Neural cell (in vitro differentiated cells): ENCODE measurements around the gene GPAM. TPM values are rescaled to one million over a fixed set of nuclear protein-coding genes. Genes with fewer than 3 reads are reported as not detected.

ENCODE experiments used
- H2AFZ ChIP-seq: fragments of 200-600, 300-800 bp; sonication (generic), shearing (Covaris generic); 2 replicates; pipeline ENCODE4 v1.6.0; 2014; ENCODE audit warnings: low read depth, mild to moderate bottlenecking, antibody characterized with exemption, low read length, moderate library complexity
- H3F3A ChIP-seq: fragments of 200-600 bp; shearing (Covaris generic); 2 replicates; pipeline ENCODE4 v1.6.1; 2016; ENCODE audit warnings: mild to moderate bottlenecking, moderate library complexity, mixed read lengths, antibody characterized with exemption, low read length; ENCODE audit not compliant: insufficient read depth, poor library complexity, severe bottlenecking
- H3K27ac ChIP-seq: fragments of 200-600, 300-800 bp; sonication (generic), shearing (Covaris generic); 2 replicates; pipeline ENCODE4 v1.5.1; 2014; ENCODE audit warnings: mild to moderate bottlenecking, low read length, moderate library complexity
- H3K27me3 ChIP-seq: fragments of 300-800, 200-600 bp; sonication (generic), shearing (Covaris generic); 2 replicates; pipeline ENCODE4 v1.6.0; 2014; ENCODE audit warnings: mild to moderate bottlenecking, low read depth, low read length, moderate library complexity; ENCODE audit not compliant: insufficient read depth
- H3K36me3 ChIP-seq: fragments of 300-800, 200-600 bp; sonication (generic), shearing (Covaris generic); 2 replicates; pipeline ENCODE4 v1.5.1; 2014; ENCODE audit warnings: mild to moderate bottlenecking, antibody characterized with exemption, low read length, moderate library complexity; ENCODE audit not compliant: insufficient read depth
- H3K4me2 ChIP-seq: fragments of 300-800, 200-600 bp; sonication (generic), shearing (Covaris generic); 2 replicates; pipeline ENCODE4 v1.6.0; 2014; ENCODE audit warnings: mild to moderate bottlenecking, low read length
- H3K4me3 ChIP-seq: fragments of 300-800, 200-600 bp; sonication (generic), shearing (Covaris generic); 2 replicates; pipeline ENCODE4 v1.5.1; 2014; ENCODE audit warnings: mild to moderate bottlenecking, low read length, moderate library complexity
- H3K79me2 ChIP-seq: fragments of 200-600 bp; shearing (Covaris generic); replicated peaks from 2 replicates; pipeline ENCODE4 v1.6.0; 2014; ENCODE audit warnings: mild to moderate bottlenecking, low read length, moderate library complexity; ENCODE audit not compliant: insufficient read depth
- H3K9ac ChIP-seq: fragments of 300-800, 200-600 bp; sonication (generic), shearing (Covaris generic); 2 replicates; pipeline ENCODE4 v1.6.1; 2016; ENCODE audit warnings: mild to moderate bottlenecking, low read length, mixed read lengths
- H3K9me2 ChIP-seq: fragments of 200-600 bp; shearing (Covaris generic); 2 replicates; pipeline ENCODE4 v1.6.1; 2016; ENCODE audit warnings: mild to moderate bottlenecking, low read length, mixed read lengths; ENCODE audit not compliant: insufficient read depth
- H3K9me3 ChIP-seq: fragments of 200-600, 300-800 bp; sonication (generic), shearing (Covaris generic); 2 replicates; pipeline ENCODE4 v1.6.1; 2016; ENCODE audit warnings: mild to moderate bottlenecking, mixed run types, low read length, moderate library complexity, mixed read lengths
- H4K20me1 ChIP-seq: fragments of 200-600 bp; shearing (Covaris generic); 2 replicates; pipeline ENCODE4 v1.6.1; 2016; ENCODE audit warnings: mild to moderate bottlenecking, mixed run types; ENCODE audit not compliant: insufficient read depth
- EP300 ChIP-seq: fragments of 450-650 bp; conservative IDR thresholded peaks from 2 replicates; pipeline ENCODE4 v1.6.1; 2014; ENCODE audit warnings: antibody characterized with exemption, mild to moderate bottlenecking, moderate library complexity; ENCODE audit not compliant: poor library complexity, severe bottlenecking
- EZH2 ChIP-seq: fragments of 200-600, 300-800 bp; shearing (Covaris generic), sonication (generic); IDR thresholded peaks from 2 replicates; pipeline ENCODE4 v1.6.1; 2014; ENCODE audit warnings: antibody characterized with exemption, low read length, borderline replicate concordance, mild to moderate bottlenecking; ENCODE audit not compliant: insufficient read depth, poor library complexity, severe bottlenecking
- MXI1 ChIP-seq: fragments of 450-650 bp; conservative IDR thresholded peaks from 2 replicates; pipeline ENCODE4 v1.6.1; 2014; ENCODE audit warnings: antibody characterized with exemption, mild to moderate bottlenecking; ENCODE audit not compliant: poor library complexity, severe bottlenecking
- POLR2AphosphoS5 ChIP-seq: IDR thresholded peaks from 2 replicates; pipeline ENCODE4 v1.6.1; 2012
- RAD21 ChIP-seq: fragments of 450-650 bp; conservative IDR thresholded peaks from 2 replicates; pipeline ENCODE4 v1.6.1; 2014; ENCODE audit warnings: antibody characterized with exemption, mild to moderate bottlenecking, moderate library complexity
- REST ChIP-seq: IDR thresholded peaks from 2 replicates; pipeline ENCODE4 v1.6.1; 2012; ENCODE audit warnings: borderline replicate concordance
- SMC3 ChIP-seq: fragments of 450-650 bp; conservative IDR thresholded peaks from 2 replicates; pipeline ENCODE4 v1.6.1; 2014; ENCODE audit warnings: antibody characterized with exemption, mild to moderate bottlenecking, moderate library complexity; ENCODE audit not compliant: poor library complexity
- TAF1 ChIP-seq: IDR thresholded peaks from 2 replicates; pipeline ENCODE4 v1.6.1; 2012; ENCODE audit warnings: low read depth
- polyA plus RNA-seq: library from polyadenylated mRNA; depleted of rRNA; stranded (reverse); fragments of >200 nt; gene quantifications from 2 replicates; pipeline ENCODE4 v1.2.3, GENCODE V29; 2014

GPAM gene
- polyA plus RNA-seq, 1 donor from 2014 or later, result 17.3 TPM

- Histone ChIP-seq H3K27me3 (no peaks in the 10 kb centered on the region), H3K79me2 (no peaks in the 10 kb centered on the region), H3K27ac (no peak overlapping the region), H3K9me2 (no peaks in the 10 kb centered on the region), H2AFZ (no peak overlapping the region), H3K36me3 (no peaks in the 10 kb centered on the region), H3K9ac (no peak overlapping the region), H3F3A (no peaks in the 10 kb centered on the region), H3K9me3 (no peaks in the 10 kb centered on the region), H3K4me3 (no peak overlapping the region), H4K20me1 (no peaks in the 10 kb centered on the region), H3K4me2 (no peak overlapping the region)
- no peak for TF ChIP-seq RAD21
- no peak for TF ChIP-seq TAF1
- no peak for TF ChIP-seq POLR2AphosphoS5
- TF ChIP-seq EP300, result no peak
- TF ChIP-seq EZH2, result no peak
- TF ChIP-seq SMC3, result no peak
- TF ChIP-seq REST, result no peak
Observed at GRCh38 chr10:112131996-112132395, 51.6 kb downstream of the GPAM start.

GRCh38 chr10:112131346-112131745, 52.2 kb downstream of the GPAM start:
- no peak overlapping the region for H2AFZ ChIP-seq
- no peak overlapping the region for H3K4me3 ChIP-seq
- H4K20me1 ChIP-seq, result no peaks in the 10 kb centered on the region
- TF ChIP-seq MXI1, result no peak
- TF ChIP-seq REST, result no peak
- TF ChIP-seq SMC3, result no peak
- no peak for TF ChIP-seq EZH2
- TF ChIP-seq RAD21, result no peak
- TF ChIP-seq POLR2AphosphoS5, result no peak
- no peak overlapping the region for H3K4me2 ChIP-seq
- H3K9me3 ChIP-seq, result no peaks in the 10 kb centered on the region
- no peak overlapping the region for H3K9ac ChIP-seq
- no peaks in the 10 kb centered on the region for H3K9me2 ChIP-seq
- no peak overlapping the region for H3K27ac ChIP-seq
- H3K79me2 ChIP-seq, result no peaks in the 10 kb centered on the region
- no peaks in the 10 kb centered on the region for H3F3A ChIP-seq
- H3K36me3 ChIP-seq, result no peaks in the 10 kb centered on the region
- no peaks in the 10 kb centered on the region for H3K27me3 ChIP-seq
